GM23248 (cell line): ENCODE results near the gene ZRSR2.

Experiments used
- EZH2 ChIP-seq: fragments of 200-600 bp; sonication (generic); IDR thresholded peaks from 2 replicates; pipeline ENCODE4 v1.6.1; 2018; ENCODE audit warnings: antibody characterized with exemption, mild to moderate bottlenecking; ENCODE audit not compliant: insufficient read depth, poor library complexity, severe bottlenecking
- EZH2phosphoT487 ChIP-seq: fragments of 200-600 bp; sonication (generic); IDR thresholded peaks from 2 replicates; pipeline ENCODE4 v1.6.1; 2018; ENCODE audit warnings: antibody characterized with exemption, moderate library complexity, mild to moderate bottlenecking, low read depth; ENCODE audit not compliant: insufficient read depth

DNA sequence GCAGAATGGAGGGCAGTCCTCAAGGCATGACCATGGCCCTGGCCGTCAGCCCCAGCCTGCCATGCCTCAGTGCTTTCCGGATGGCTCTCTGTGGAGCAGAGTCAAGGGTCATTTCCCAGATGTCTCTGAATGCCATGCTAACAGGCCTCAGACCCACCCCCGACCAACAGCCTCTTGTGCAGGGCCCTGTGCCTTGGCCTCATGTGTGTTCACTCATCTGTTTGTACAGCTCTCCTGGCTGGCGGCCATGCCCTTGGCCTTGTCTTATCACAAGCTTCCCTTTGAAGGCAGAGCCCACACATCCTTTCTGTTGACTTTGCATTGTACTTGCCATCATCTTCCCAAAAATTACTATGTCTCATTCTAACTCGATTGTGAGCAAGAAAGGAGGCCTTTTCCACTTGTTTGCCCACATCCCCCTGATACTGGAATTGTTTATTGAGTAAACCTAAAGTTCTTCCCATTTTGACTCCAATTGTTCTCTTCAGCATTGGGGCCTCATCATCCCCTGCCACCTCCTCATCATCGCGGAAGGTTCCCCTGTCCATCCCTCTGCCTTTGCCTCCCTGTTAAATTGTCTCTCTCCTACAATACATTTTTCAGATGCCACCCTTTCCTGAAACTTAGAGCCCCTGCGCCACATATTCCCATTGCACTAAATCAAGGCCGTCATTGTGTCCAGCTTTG, 46.0 kb upstream of the ZRSR2 start:
- TF ChIP-seq EZH2phosphoT487 (no peak), EZH2 (no peak)
